Measurements from ENCODE around the gene PRDX5. TPM values are rescaled to one million over a fixed set of nuclear protein-coding genes. Genes with fewer than 3 reads are reported as not detected.

The PRDX5 gene
- total and polyA plus RNA-seq, 9 of the 15 experiments (the other 6 are each of a cell fraction or from before 2014, with no cell fraction given) = 40.8 to 327 (median 204) TPM

DNA sequence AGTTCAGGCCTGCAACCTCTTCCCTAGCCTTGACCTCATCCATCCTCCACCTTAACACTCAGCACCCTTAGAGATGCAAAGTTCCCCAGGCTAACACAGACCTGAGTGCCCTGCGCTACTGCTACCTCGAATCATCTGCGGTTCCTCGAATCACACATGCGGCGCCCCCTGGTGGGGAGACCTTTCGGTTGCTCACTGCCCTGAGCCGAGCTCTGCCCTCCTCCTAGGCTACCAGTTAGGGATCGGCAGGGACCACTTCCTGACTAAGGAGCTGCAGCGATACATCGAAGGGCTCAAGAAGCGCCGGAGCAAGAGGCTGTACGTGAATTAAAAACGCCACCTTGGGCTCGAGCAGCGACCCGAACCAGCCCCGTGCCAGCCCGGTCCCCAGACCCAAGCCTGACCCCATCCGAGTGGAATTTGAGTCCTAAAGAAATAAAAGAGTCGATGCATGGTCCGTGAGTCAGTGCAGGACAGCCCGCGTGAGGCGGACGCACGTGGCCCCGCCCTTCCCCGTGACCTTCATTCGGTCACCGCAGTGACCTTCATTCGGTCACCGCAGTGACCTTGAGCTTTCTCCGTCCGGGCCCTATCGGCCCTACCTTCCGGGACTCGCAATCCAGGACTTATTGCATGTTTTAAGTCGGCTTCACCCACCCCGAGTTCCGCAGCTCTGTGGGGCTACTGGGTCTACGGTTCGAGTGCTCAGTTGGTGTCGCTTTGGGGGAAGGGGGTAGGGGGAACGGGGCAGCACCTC lies 13.4 kb upstream of the PRDX5 start (continued):
- TF ChIP-seq, protein P1, sequence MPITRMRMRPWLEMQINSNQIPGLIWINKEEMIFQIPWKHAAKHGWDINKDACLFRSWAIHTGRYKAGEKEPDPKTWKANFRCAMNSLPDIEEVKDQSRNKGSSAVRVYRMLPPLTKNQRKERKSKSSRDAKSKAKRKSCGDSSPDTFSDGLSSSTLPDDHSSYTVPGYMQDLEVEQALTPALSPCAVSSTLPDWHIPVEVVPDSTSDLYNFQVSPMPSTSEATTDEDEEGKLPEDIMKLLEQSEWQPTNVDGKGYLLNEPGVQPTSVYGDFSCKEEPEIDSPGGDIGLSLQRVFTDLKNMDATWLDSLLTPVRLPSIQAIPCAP (CRISPR knock-in tag; IDR thresholded peaks at IDR 0.05; ENCODE audit: borderline replicate concordance) = no peak
- TF ChIP-seq RAD51 (IDR thresholded peaks at IDR 0.05; ENCODE audit: borderline replicate concordance, low read depth) (peak; percentile 54; the same call in 1 of the 2 replicates), ZNF764 (CRISPR knock-in tag; IDR thresholded peaks at IDR 0.05; ENCODE audit: low read depth) (no peak), KLF1 (tag; IDR thresholded peaks at IDR 0.05) (peak; percentile 67; the same call in 1 of the 2 replicates), IFI16 (CRISPR knock-in tag; IDR thresholded peaks at IDR 0.05) (no peak), E2F3 (CRISPR knock-in tag; IDR thresholded peaks at IDR 0.05) (no peak), NCOA2 (IDR thresholded peaks at IDR 0.05; ENCODE audit: partially characterized antibody in 2 of 2) (no peak), MAFG (tag; conservative IDR thresholded peaks at IDR 0.05) (no peak), ZNF551 (CRISPR knock-in tag; IDR thresholded peaks at IDR 0.05) (no peak), ZC3H11A (IDR thresholded peaks at IDR 0.05; ENCODE audit: low read depth, low read length) (0 out of 2 replicates have a peak, but pooled peaks have one; percentile 5), TOE1 (IDR thresholded peaks at IDR 0.05; ENCODE audit: borderline replicate concordance) (peak; percentile 60; the same call in 1 of the 2 replicates), TOE1 (CRISPR knock-in tag; IDR thresholded peaks at IDR 0.05; ENCODE audit: borderline replicate concordance, low read depth) (no peak), NFIC (IDR thresholded peaks at IDR 0.05) (no peak), SRSF7 (optimal IDR thresholded peaks at IDR 0.05; ENCODE audit: low read depth, low read length) (no peak), ZBTB17 (CRISPR knock-in tag; IDR thresholded peaks at IDR 0.05) (no peak), TAF1 (IDR thresholded peaks at IDR 0.05; ENCODE audit: control insufficient read depth, extremely low read depth, insufficient read depth, low read length, severe bottlenecking) (peak; percentile 43), CBX8 (IDR thresholded peaks at IDR 0.05; ENCODE audit: borderline replicate concordance, extremely low read depth, low read depth, low read length, poor library complexity, severe bottlenecking) (no peak)
- TF ChIP-seq, protein P2, sequence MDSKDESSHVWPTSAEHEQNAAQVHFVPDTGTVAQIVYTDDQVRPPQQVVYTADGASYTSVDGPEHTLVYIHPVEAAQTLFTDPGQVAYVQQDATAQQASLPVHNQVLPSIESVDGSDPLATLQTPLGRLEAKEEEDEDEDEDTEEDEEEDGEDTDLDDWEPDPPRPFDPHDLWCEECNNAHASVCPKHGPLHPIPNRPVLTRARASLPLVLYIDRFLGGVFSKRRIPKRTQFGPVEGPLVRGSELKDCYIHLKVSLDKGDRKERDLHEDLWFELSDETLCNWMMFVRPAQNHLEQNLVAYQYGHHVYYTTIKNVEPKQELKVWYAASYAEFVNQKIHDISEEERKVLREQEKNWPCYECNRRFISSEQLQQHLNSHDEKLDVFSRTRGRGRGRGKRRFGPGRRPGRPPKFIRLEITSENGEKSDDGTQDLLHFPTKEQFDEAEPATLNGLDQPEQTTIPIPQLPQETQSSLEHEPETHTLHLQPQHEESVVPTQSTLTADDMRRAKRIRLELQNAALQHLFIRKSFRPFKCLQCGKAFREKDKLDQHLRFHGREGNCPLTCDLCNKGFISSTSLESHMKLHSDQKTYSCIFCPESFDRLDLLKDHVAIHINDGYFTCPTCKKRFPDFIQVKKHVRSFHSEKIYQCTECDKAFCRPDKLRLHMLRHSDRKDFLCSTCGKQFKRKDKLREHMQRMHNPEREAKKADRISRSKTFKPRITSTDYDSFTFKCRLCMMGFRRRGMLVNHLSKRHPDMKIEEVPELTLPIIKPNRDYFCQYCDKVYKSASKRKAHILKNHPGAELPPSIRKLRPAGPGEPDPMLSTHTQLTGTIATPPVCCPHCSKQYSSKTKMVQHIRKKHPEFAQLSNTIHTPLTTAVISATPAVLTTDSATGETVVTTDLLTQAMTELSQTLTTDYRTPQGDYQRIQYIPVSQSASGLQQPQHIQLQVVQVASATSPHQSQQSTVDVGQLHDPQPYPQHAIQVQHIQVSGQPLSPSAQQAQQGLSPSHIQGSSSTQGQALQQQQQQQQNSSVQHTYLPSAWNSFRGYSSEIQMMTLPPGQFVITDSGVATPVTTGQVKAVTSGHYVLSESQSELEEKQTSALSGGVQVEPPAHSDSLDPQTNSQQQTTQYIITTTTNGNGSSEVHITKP (IDR thresholded peaks at IDR 0.05; ENCODE audit: partially characterized antibody) = no peak
- TF ChIP-seq, protein P3, sequence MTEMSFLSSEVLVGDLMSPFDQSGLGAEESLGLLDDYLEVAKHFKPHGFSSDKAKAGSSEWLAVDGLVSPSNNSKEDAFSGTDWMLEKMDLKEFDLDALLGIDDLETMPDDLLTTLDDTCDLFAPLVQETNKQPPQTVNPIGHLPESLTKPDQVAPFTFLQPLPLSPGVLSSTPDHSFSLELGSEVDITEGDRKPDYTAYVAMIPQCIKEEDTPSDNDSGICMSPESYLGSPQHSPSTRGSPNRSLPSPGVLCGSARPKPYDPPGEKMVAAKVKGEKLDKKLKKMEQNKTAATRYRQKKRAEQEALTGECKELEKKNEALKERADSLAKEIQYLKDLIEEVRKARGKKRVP (CRISPR knock-in tag; IDR thresholded peaks at IDR 0.05) = no peak
- TF ChIP-seq, protein P4, sequence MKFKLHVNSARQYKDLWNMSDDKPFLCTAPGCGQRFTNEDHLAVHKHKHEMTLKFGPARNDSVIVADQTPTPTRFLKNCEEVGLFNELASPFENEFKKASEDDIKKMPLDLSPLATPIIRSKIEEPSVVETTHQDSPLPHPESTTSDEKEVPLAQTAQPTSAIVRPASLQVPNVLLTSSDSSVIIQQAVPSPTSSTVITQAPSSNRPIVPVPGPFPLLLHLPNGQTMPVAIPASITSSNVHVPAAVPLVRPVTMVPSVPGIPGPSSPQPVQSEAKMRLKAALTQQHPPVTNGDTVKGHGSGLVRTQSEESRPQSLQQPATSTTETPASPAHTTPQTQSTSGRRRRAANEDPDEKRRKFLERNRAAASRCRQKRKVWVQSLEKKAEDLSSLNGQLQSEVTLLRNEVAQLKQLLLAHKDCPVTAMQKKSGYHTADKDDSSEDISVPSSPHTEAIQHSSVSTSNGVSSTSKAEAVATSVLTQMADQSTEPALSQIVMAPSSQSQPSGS (CRISPR knock-in tag; IDR thresholded peaks at IDR 0.05) = no peak
